MM.1S (cell line): ENCODE results near the gene ISCA1.

Experiments
- EZH2 ChIP-seq: fragments of 300-600 bp; sonication (generic); optimal IDR thresholded peaks from 2 replicates; pipeline ENCODE3; 2017; ENCODE audit warnings: low read depth, mild to moderate bottlenecking, antibody characterized with exemption, low read length, mixed read lengths
- EZH2phosphoT487 ChIP-seq: fragments of 300-600 bp; sonication (generic); IDR thresholded peaks from 2 replicates; pipeline ENCODE4 v1.6.1; 2018; ENCODE audit warnings: antibody characterized with exemption, low read length
- TF ChIP-seq, protein P1 (sequence below): fragments of 300-600 bp; sonication (generic); IDR thresholded peaks from 2 replicates; pipeline ENCODE4 v1.5.1; 2016; ENCODE audit warnings: antibody characterized with exemption, low read length, mixed read lengths

DNA sequence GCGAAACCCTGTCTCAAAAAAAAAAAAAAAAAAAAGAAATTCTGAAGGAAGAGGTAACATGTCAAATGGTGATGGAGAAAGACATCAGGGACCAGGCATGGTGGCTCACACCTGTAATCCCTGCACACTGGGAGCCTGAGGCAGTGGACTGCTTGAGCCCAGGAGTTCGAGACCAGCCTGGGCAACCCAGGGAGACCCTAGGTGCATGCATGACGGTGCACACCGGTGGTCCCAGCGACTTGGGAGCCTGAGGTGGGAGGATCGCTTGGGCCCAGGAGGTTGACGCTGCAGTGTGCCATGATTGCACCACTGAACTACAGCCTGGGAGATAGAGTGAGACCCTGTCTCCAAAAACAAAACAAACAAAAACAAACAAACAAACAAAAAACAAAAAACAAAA, 1.8 kb downstream of the ISCA1 start:
- TF ChIP-seq EZH2 (no peak), EZH2phosphoT487 (no peak)
- TF ChIP-seq, protein P1, sequence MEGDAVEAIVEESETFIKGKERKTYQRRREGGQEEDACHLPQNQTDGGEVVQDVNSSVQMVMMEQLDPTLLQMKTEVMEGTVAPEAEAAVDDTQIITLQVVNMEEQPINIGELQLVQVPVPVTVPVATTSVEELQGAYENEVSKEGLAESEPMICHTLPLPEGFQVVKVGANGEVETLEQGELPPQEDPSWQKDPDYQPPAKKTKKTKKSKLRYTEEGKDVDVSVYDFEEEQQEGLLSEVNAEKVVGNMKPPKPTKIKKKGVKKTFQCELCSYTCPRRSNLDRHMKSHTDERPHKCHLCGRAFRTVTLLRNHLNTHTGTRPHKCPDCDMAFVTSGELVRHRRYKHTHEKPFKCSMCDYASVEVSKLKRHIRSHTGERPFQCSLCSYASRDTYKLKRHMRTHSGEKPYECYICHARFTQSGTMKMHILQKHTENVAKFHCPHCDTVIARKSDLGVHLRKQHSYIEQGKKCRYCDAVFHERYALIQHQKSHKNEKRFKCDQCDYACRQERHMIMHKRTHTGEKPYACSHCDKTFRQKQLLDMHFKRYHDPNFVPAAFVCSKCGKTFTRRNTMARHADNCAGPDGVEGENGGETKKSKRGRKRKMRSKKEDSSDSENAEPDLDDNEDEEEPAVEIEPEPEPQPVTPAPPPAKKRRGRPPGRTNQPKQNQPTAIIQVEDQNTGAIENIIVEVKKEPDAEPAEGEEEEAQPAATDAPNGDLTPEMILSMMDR = no peak
